Mucosa of stomach (tissue), 1 donor: ENCODE measurements around the gene CD300C.

ENCODE experiments used
- H3K27me3 ChIP-seq: one replicate; pipeline ENCODE4 v1.7.0; 2013; ENCODE audit warnings: mild to moderate bottlenecking, low read length; ENCODE audit not compliant: control insufficient read depth, insufficient read depth
- H3K36me3 ChIP-seq: one replicate; pipeline ENCODE4 v1.7.0; 2013; ENCODE audit warnings: low read length; ENCODE audit not compliant: control insufficient read depth, insufficient read depth
- H3K4me1 ChIP-seq: one replicate; pipeline ENCODE4 v1.7.0; 2013; ENCODE audit warnings: mild to moderate bottlenecking, low read length; ENCODE audit not compliant: control insufficient read depth, insufficient read depth
- H3K4me3 ChIP-seq: one replicate; pipeline ENCODE4 v1.7.0; 2013; ENCODE audit warnings: low read length
- H3K9ac ChIP-seq: one replicate; pipeline ENCODE4 v1.7.0; 2013; ENCODE audit warnings: mild to moderate bottlenecking, low read length, moderate library complexity
- H3K9me3 ChIP-seq: one replicate; pipeline ENCODE4 v1.7.0; 2013; ENCODE audit warnings: mild to moderate bottlenecking, low read length, moderate library complexity; ENCODE audit not compliant: control insufficient read depth
- donor health status: Pancreatic carcinoma.

The CD300C gene

DNA sequence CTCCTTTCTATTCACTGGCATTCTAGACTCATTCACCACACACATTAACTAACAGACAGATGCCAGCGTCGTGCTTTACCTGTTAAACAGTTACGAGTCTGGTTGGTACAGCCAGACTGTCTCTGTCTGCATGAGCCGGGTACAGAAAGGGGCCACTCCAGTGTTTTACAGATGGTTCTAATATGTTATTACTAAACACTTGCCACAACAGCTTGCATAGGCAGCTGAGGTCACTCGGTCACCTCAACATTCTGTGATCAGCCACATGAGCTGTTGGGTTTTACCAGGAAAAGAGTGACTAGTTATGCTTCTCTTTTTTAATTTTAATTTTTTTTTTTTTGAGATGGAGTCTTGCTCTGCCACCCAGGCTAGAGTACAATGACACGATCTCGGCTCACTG, 54.3 kb downstream of the CD300C start:
- no peak overlapping the region for H3K4me3 ChIP-seq
- no peaks in the 10 kb centered on the region for H3K4me1 ChIP-seq
- peaks cover 3% of the 10 kb centered on the region for H3K27me3 ChIP-seq
- H3K9ac ChIP-seq, result no peak overlapping the region
- H3K9me3 ChIP-seq, result no peaks in the 10 kb centered on the region
- no peaks in the 10 kb centered on the region for H3K36me3 ChIP-seq
